Endodermal cell (in vitro differentiated cells): Measurements from ENCODE around the gene ATXN10. TPM values are rescaled to one million over a fixed set of nuclear protein-coding genes. Genes with fewer than 3 reads are reported as not detected.

Source experiments
- DNase-seq: peaks from one replicate; pipeline ENCODE4 v3.0.0-alpha.2; 2017
- H3K27ac ChIP-seq: 2 replicates; pipeline ENCODE4 v1.5.1; 2013; ENCODE audit warnings: mild to moderate bottlenecking, low read depth, low read length, moderate library complexity
- H3K27me3 ChIP-seq: 2 replicates; pipeline ENCODE4 v1.6.1; 2013; ENCODE audit warnings: mild to moderate bottlenecking, low read length, moderate library complexity; ENCODE audit not compliant: insufficient read depth, control insufficient read depth, poor library complexity, severe bottlenecking
- H3K36me3 ChIP-seq: 2 replicates; pipeline ENCODE4 v1.7.0; 2013; ENCODE audit warnings: mild to moderate bottlenecking, low read length, moderate library complexity; ENCODE audit not compliant: control insufficient read depth, insufficient read depth
- H3K4me1 ChIP-seq: one replicate; pipeline ENCODE4 v1.7.0; 2013; ENCODE audit warnings: low read length; ENCODE audit not compliant: control insufficient read depth, insufficient read depth
- H3K4me3 ChIP-seq: 2 replicates; pipeline ENCODE4 v1.5.1; 2013; ENCODE audit warnings: mild to moderate bottlenecking, low read length, moderate library complexity
- H3K9ac ChIP-seq: 2 replicates; pipeline ENCODE4 v1.6.1; 2013; ENCODE audit warnings: mild to moderate bottlenecking, low read length, moderate library complexity; ENCODE audit not compliant: poor library complexity, severe bottlenecking; ENCODE audit errors: extremely low read depth
- H3K9me3 ChIP-seq: 2 replicates; pipeline ENCODE4 v1.6.1; 2013; ENCODE audit warnings: mild to moderate bottlenecking, low read length, moderate library complexity; ENCODE audit not compliant: control insufficient read depth
- H3K27ac Mint-ChIP-seq: 2 replicates; pipeline ENCODE4 v1.8.0; 2020; ENCODE audit warnings: mixed read lengths
- H3K27me3 Mint-ChIP-seq: 2 replicates; pipeline ENCODE4 v1.8.0; 2021; ENCODE audit warnings: mild to moderate bottlenecking, mixed read lengths; ENCODE audit not compliant: insufficient read depth
- H3K36me3 Mint-ChIP-seq: 2 replicates; pipeline ENCODE4 v1.8.0; 2020; ENCODE audit warnings: low read depth, mixed read lengths
- H3K4me1 Mint-ChIP-seq: 2 replicates; pipeline ENCODE4 v1.8.0; 2020; ENCODE audit warnings: mixed read lengths
- H3K4me3 Mint-ChIP-seq: 2 replicates; pipeline ENCODE4 v1.8.0; 2020; ENCODE audit warnings: mild to moderate bottlenecking, moderate library complexity, mixed read lengths
- H3K9me3 Mint-ChIP-seq: 2 replicates; pipeline ENCODE4 v1.8.0; 2020; ENCODE audit warnings: mild to moderate bottlenecking, mixed read lengths
- CTCF ChIP-seq: fragments of 200-600 bp; sonication (generic); conservative IDR thresholded peaks from 2 replicates; pipeline ENCODE4 v1.5.0; 2021; ENCODE audit warnings: antibody characterized with exemption, mild to moderate bottlenecking
- WGBS, 2 experiments: methylation state at CpG; one replicate each; pipeline versions ENCODE4 v1.1.5 to v1.1.7; 2013; ENCODE audit warnings: missing lambda C conversion rate in 2 of 2, mixed read lengths in 1 of 2; ENCODE audit not compliant: insufficient coverage in 1 of 2, insufficient read length in 1 of 2; 5-methylcytosine and 5-hydroxymethylcytosine counted together
- total RNA-seq, 2 donors: library from RNA; stranded (reverse); fragmentation: NEBNext Ultra II Directional in 1 of 2; extraction: Animal tissue kit (Norgen Biotek cat#: 25700) in 1 of 2; gene quantifications; 2 replicates in 1 of 2; 3 replicates in 1 of 2; pipeline ENCODE4 v1.2.1, GENCODE V29; 2021

The ATXN10 gene
- total RNA-seq, 2 donors from 2014 or later = 223 to 266 TPM

GRCh38 chr22:45867118-45867905 is 195.7 kb downstream of the ATXN10 start:
- Histone ChIP-seq H3K27me3 (peaks cover 58% of the 10 kb centered on the region), H3K4me3 (peak overlapping the region; percentile 60), H3K36me3 (no peaks in the 10 kb centered on the region), H3K9me3 (no peaks in the 10 kb centered on the region), H3K9ac (no peak overlapping the region), H3K4me1 (no peaks in the 10 kb centered on the region), H3K27ac (no peak overlapping the region)
- DNase-seq = peak; percentile 83
- WGBS, 2 experiments = 3 to 5% methylated on average over 49 to 87 of the region's 87 CpGs
- Mint-ChIP-seq H3K4me3 (peak overlapping the region; percentile 47), H3K27ac (no peak overlapping the region), H3K27me3 (peaks cover 56% of the 10 kb centered on the region), H3K36me3 (no peaks in the 10 kb centered on the region), H3K9me3 (peaks cover 1% of the 10 kb centered on the region), H3K4me1 (peaks cover 11% of the 10 kb centered on the region)
- peak; percentile 68 for TF ChIP-seq CTCF

- Mint-ChIP-seq H3K4me1 (peaks cover 11% of the 10 kb centered on the region), H3K9me3 (peaks cover 8% of the 10 kb centered on the region), H3K27ac (no peak overlapping the region), H3K36me3 (no peaks in the 10 kb centered on the region), H3K27me3 (peaks cover 56% of the 10 kb centered on the region), H3K4me3 (peak overlapping the region; percentile 47)
- no peak overlapping the region for H3K9ac ChIP-seq
- 51 to 62% methylated on average over 7 to 20 of the region's 20 CpGs for WGBS, 2 experiments
- DNase-seq = peak; percentile 62
- peaks cover 7% of the 10 kb centered on the region for H3K9me3 ChIP-seq
- H3K27me3 ChIP-seq = peaks cover 58% of the 10 kb centered on the region
- H3K4me1 ChIP-seq = no peaks in the 10 kb centered on the region
- H3K4me3 ChIP-seq = peak overlapping the region; percentile 60
- no peaks in the 10 kb centered on the region for H3K36me3 ChIP-seq
- H3K27ac ChIP-seq = no peak overlapping the region
- TF ChIP-seq CTCF = no peak
Measured at GRCh38 chr22:45867906-45868555, 196.4 kb downstream of the ATXN10 start.

GRCh38 chr22:45868571-45869339 is 197.1 kb downstream of the ATXN10 start:
- Histone ChIP-seq H3K4me1 (no peaks in the 10 kb centered on the region), H3K36me3 (no peaks in the 10 kb centered on the region), H3K9ac (no peak overlapping the region), H3K9me3 (peaks cover 13% of the 10 kb centered on the region), H3K27ac (no peak overlapping the region), H3K27me3 (peaks cover 58% of the 10 kb centered on the region), H3K4me3 (no peak overlapping the region)
- DNase-seq = peak; percentile 51
- WGBS, 2 experiments = 89 to 95% methylated on average over 17 to 18 of the region's 18 CpGs
- H3K4me3 Mint-ChIP-seq = no peak overlapping the region
- H3K27me3 Mint-ChIP-seq = peaks cover 53% of the 10 kb centered on the region
- H3K36me3 Mint-ChIP-seq = no peaks in the 10 kb centered on the region
- no peak overlapping the region for H3K27ac Mint-ChIP-seq
- no peak for TF ChIP-seq CTCF
- peaks cover 11% of the 10 kb centered on the region for H3K4me1 Mint-ChIP-seq
- peaks cover 13% of the 10 kb centered on the region for H3K9me3 Mint-ChIP-seq
